Parathyroid adenoma (tissue), 2 donors: Measurements from ENCODE around the gene PDCD1.

Experiments used
- H2AFZ ChIP-seq: fragments of 300-600 bp; sonication (generic); one replicate; pipeline ENCODE4 v1.7.0; 2017; ENCODE audit warnings: antibody characterized with exemption, mild to moderate bottlenecking
- H3K27ac ChIP-seq: fragments of 300-600 bp; sonication (generic); one replicate; pipeline ENCODE4 v1.7.0; 2017
- H3K27me3 ChIP-seq: fragments of 300-600 bp; sonication (generic); one replicate; pipeline ENCODE4 v1.7.0; 2017; ENCODE audit warnings: low read length; ENCODE audit not compliant: control insufficient read depth, insufficient read depth
- H3K36me3 ChIP-seq: fragments of 300-600 bp; sonication (generic); one replicate; pipeline ENCODE4 v1.7.0; 2017; ENCODE audit warnings: low read length; ENCODE audit not compliant: control insufficient read depth, insufficient read depth
- H3K4me1 ChIP-seq: fragments of 300-600 bp; sonication (generic); one replicate; pipeline ENCODE4 v1.7.0; 2017; ENCODE audit warnings: control low read depth
- H3K4me2 ChIP-seq: fragments of 300-600 bp; sonication (generic); one replicate; pipeline ENCODE4 v1.7.0; 2017; ENCODE audit warnings: low read length
- H3K4me3 ChIP-seq: fragments of 300-600 bp; sonication (generic); one replicate; pipeline ENCODE4 v1.7.0; 2017; ENCODE audit warnings: low read depth, low read length
- H3K79me2 ChIP-seq: fragments of 300-600 bp; sonication (generic); one replicate; pipeline ENCODE4 v1.7.0; 2017; ENCODE audit warnings: control low read depth
- H3K9ac ChIP-seq: fragments of 300-600 bp; sonication (generic); one replicate; pipeline ENCODE4 v1.7.0; 2017; ENCODE audit warnings: mild to moderate bottlenecking
- H3K9me3 ChIP-seq: fragments of 300-600 bp; sonication (generic); one replicate; pipeline ENCODE4 v1.7.0; 2017; ENCODE audit warnings: low read length; ENCODE audit not compliant: control insufficient read depth
- TF ChIP-seq, protein P1 (sequence below): fragments of 300-600 bp; sonication (generic); IDR thresholded peaks from one replicate; pipeline ENCODE4 v1.7.0; 2017; ENCODE audit warnings: antibody characterized with exemption, mild to moderate bottlenecking
- donor health status: primary hyperparathyroidism.

PDCD1 gene

GRCh38 chr2:241904791-241905710 lies 46.4 kb upstream of the PDCD1 start:
- no peak overlapping the region for H3K9ac ChIP-seq

DNA sequence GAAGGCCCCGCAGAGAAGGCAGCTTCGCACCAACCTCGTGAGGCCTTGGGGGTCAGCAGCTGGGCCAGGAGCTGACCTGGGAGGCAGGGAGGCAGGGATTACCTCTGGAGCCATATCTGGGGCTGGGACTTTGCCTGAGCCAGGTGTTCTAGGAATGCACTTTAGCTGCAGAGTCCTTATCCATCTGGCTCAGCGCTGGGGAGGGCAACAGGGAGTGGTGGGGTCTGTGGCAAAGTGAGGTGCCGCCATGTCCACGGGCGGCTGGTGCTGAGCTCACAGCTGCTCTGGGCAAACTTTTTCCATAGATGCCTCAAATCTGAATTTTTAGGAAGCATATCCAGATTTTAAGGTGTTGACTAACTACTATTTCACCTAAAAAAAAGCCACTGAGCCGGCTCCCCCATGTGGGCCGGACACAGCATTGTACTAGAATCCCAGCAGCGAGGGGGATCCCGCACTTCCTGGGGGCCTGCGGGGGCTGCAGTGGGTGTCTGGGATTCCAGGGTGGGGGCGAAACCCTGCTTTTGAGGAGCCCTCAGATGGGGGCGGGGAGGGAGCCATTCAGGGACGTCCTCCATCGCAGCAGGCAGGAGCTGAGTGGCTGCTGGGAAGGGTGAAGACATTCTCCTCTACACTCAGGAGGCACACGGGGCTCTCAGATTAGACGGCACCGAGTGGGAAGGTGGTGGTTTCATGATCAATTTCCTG lies 45.5 kb upstream of the PDCD1 start:
- no peaks in the 10 kb centered on the region for H3K36me3 ChIP-seq
- H3K4me3 ChIP-seq: no peak overlapping the region
- no peak overlapping the region for H3K27ac ChIP-seq
- H3K79me2 ChIP-seq: no peaks in the 10 kb centered on the region
- no peak overlapping the region for H3K4me2 ChIP-seq
- no peaks in the 10 kb centered on the region for H3K9me3 ChIP-seq
- no peaks in the 10 kb centered on the region for H3K27me3 ChIP-seq
- H2AFZ ChIP-seq: no peak overlapping the region
- TF ChIP-seq, protein P1, sequence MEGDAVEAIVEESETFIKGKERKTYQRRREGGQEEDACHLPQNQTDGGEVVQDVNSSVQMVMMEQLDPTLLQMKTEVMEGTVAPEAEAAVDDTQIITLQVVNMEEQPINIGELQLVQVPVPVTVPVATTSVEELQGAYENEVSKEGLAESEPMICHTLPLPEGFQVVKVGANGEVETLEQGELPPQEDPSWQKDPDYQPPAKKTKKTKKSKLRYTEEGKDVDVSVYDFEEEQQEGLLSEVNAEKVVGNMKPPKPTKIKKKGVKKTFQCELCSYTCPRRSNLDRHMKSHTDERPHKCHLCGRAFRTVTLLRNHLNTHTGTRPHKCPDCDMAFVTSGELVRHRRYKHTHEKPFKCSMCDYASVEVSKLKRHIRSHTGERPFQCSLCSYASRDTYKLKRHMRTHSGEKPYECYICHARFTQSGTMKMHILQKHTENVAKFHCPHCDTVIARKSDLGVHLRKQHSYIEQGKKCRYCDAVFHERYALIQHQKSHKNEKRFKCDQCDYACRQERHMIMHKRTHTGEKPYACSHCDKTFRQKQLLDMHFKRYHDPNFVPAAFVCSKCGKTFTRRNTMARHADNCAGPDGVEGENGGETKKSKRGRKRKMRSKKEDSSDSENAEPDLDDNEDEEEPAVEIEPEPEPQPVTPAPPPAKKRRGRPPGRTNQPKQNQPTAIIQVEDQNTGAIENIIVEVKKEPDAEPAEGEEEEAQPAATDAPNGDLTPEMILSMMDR: no peak
- H3K9ac ChIP-seq: no peak overlapping the region
- peaks cover 2% of the 10 kb centered on the region for H3K4me1 ChIP-seq

More at GRCh38 chr2:241904791-241905710, 46.4 kb upstream of the PDCD1 start:
- H3K9me3 ChIP-seq: no peaks in the 10 kb centered on the region
- no peak overlapping the region for H3K4me2 ChIP-seq
- no peak overlapping the region for H3K27ac ChIP-seq
- H3K4me1 ChIP-seq: peaks cover 2% of the 10 kb centered on the region
- H3K4me3 ChIP-seq: no peak overlapping the region
- H3K79me2 ChIP-seq: no peaks in the 10 kb centered on the region
- H2AFZ ChIP-seq: no peak overlapping the region
- no peaks in the 10 kb centered on the region for H3K36me3 ChIP-seq
- H3K27me3 ChIP-seq: no peaks in the 10 kb centered on the region
- TF ChIP-seq, protein P1: no peak

GRCh38 chr2:241903121-241904010 lies 44.7 kb upstream of the PDCD1 start:
- Histone ChIP-seq H3K79me2 (no peaks in the 10 kb centered on the region), H3K27me3 (no peaks in the 10 kb centered on the region), H3K4me3 (no peak overlapping the region), H3K4me1 (peaks cover 2% of the 10 kb centered on the region), H3K9me3 (no peaks in the 10 kb centered on the region), H3K4me2 (no peak overlapping the region), H3K9ac (no peak overlapping the region), H2AFZ (no peak overlapping the region), H3K36me3 (no peaks in the 10 kb centered on the region), H3K27ac (no peak overlapping the region)
- TF ChIP-seq, protein P1: no peak

GRCh38 chr2:241902357-241902991 lies 43.8 kb upstream of the PDCD1 start:
- H3K27ac ChIP-seq: no peak overlapping the region
- no peaks in the 10 kb centered on the region for H3K36me3 ChIP-seq
- H3K27me3 ChIP-seq: no peaks in the 10 kb centered on the region
- no peaks in the 10 kb centered on the region for H3K79me2 ChIP-seq
- H2AFZ ChIP-seq: peak overlapping the region; percentile 71
- no peak overlapping the region for H3K4me3 ChIP-seq
- H3K4me1 ChIP-seq: peaks cover 2% of the 10 kb centered on the region
- H3K9me3 ChIP-seq: no peaks in the 10 kb centered on the region
- H3K4me2 ChIP-seq: no peak overlapping the region
- no peak overlapping the region for H3K9ac ChIP-seq
- TF ChIP-seq, protein P1: no peak
